ENCODE data around the gene NELFE.
A peak's percentile ranks its signal among the peaks of the same experiment; 100 is the strongest.
"Not testable (repeated sequence)": the region's sequence is repeated elsewhere in the genome, so short reads cannot be mapped to it uniquely, and the experiment has no call there.

NELFE gene

GRCh38 chr6:31979238-31979898, 20.6 kb upstream of the NELFE start:
- DNase-seq (ENCODE audit: low read depth) = no peak
- H3K4me3 ChIP-seq (ENCODE audit: low read depth, low read length) = no peak overlapping the region
- TF ChIP-seq, protein P1, sequence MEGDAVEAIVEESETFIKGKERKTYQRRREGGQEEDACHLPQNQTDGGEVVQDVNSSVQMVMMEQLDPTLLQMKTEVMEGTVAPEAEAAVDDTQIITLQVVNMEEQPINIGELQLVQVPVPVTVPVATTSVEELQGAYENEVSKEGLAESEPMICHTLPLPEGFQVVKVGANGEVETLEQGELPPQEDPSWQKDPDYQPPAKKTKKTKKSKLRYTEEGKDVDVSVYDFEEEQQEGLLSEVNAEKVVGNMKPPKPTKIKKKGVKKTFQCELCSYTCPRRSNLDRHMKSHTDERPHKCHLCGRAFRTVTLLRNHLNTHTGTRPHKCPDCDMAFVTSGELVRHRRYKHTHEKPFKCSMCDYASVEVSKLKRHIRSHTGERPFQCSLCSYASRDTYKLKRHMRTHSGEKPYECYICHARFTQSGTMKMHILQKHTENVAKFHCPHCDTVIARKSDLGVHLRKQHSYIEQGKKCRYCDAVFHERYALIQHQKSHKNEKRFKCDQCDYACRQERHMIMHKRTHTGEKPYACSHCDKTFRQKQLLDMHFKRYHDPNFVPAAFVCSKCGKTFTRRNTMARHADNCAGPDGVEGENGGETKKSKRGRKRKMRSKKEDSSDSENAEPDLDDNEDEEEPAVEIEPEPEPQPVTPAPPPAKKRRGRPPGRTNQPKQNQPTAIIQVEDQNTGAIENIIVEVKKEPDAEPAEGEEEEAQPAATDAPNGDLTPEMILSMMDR (IDR thresholded peaks at IDR 0.05; ENCODE audit: control insufficient read depth, extremely low read depth, insufficient read depth) = no peak

- H3K4me3 ChIP-seq (ENCODE audit: low read depth, low read length) = no peak overlapping the region
- no peak for DNase-seq (ENCODE audit: low read depth)
- TF ChIP-seq, protein P1 (IDR thresholded peaks at IDR 0.05; ENCODE audit: control insufficient read depth, extremely low read depth, insufficient read depth) = no peak
Measured at GRCh38 chr6:31978831-31979230, 20.1 kb upstream of the NELFE start.

- no peak for DNase-seq (ENCODE audit: low read depth)
- TF ChIP-seq, protein P1 (IDR thresholded peaks at IDR 0.05; ENCODE audit: control insufficient read depth, extremely low read depth, insufficient read depth) = no peak
- H3K4me3 ChIP-seq (ENCODE audit: low read depth, low read length) = no peak overlapping the region
Measured at GRCh38 chr6:31977816-31978431, 19.2 kb upstream of the NELFE start.

DNA sequence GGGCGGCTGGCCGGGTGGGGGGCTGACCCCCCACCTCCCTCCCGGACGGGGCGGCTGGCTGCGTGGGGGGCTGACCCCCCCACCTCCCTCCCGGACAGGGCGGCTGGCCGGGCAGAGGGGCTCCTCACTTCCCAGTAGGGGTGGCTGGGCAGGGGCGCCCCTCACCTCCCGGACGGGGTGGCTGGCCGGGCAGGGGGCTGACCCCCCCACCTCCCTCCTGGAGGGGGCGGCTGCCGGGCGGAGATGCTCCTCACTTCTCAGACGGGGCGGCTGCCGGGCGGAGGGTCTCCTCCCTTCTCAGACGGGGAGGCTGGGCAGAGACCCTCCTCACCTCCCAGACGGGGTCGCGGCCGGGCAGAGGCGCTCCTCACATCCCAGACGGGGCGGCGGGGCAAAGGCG, 17.3 kb upstream of the NELFE start:
- not testable (repeated sequence) for DNase-seq (ENCODE audit: low read depth); H3K4me3 ChIP-seq (ENCODE audit: low read depth, low read length)

DNA sequence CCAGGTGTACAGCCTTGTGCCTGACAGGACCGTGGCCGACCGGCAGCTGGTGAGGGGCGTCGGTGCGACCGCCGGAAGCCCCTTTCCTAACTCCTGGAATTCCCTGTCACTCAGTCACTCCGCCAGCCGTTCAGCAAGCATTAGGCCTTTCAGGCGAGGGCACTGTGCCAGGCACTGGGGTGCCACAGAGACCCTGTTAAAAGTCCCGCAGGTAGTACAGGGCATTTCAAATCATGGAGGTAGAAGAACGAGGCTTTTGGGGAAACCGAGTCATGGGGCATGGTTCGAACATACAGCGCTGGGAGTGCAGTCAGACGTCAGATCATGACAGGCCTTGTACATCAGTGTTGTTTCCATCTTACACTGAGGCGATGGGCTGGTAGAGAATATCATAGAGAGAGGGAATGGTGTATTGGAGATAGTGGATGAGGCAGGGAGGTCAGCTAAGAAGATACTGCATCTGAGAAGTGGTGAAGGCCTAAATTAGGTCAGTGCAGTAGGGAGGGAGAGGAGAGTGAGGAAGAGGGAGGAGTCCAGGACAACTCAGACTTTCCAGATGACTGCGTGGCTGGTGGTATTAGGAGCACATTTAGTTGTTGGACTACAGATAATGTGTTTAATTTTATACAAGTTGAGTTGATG, 14.1 kb upstream of the NELFE start:
- no peak for DNase-seq (ENCODE audit: low read depth)
- H3K4me3 ChIP-seq (ENCODE audit: low read depth, low read length) = peak overlapping the region; percentile 98
- TF ChIP-seq, protein P1 (IDR thresholded peaks at IDR 0.05; ENCODE audit: control insufficient read depth, extremely low read depth, insufficient read depth) = no peak

- TF ChIP-seq, protein P1 (IDR thresholded peaks at IDR 0.05; ENCODE audit: control insufficient read depth, extremely low read depth, insufficient read depth) = no peak
- peak within 1 kb of the TSS; percentile 98 for H3K4me3 ChIP-seq (ENCODE audit: low read depth, low read length)
- peak; percentile 98 for DNase-seq (ENCODE audit: low read depth)
Measured at GRCh38 chr6:31971993-31972708, 13.4 kb upstream of the NELFE start, which contains the start of gene DXO. Gene DXO (minus strand): TSS chr6:31972138. CDS start chr6:31971675, 463 bp downstream.

All from LNCaP clone FGC (cell line).